Measurements from ENCODE around the gene VNN1.

- TF ChIP-seq, protein P1, sequence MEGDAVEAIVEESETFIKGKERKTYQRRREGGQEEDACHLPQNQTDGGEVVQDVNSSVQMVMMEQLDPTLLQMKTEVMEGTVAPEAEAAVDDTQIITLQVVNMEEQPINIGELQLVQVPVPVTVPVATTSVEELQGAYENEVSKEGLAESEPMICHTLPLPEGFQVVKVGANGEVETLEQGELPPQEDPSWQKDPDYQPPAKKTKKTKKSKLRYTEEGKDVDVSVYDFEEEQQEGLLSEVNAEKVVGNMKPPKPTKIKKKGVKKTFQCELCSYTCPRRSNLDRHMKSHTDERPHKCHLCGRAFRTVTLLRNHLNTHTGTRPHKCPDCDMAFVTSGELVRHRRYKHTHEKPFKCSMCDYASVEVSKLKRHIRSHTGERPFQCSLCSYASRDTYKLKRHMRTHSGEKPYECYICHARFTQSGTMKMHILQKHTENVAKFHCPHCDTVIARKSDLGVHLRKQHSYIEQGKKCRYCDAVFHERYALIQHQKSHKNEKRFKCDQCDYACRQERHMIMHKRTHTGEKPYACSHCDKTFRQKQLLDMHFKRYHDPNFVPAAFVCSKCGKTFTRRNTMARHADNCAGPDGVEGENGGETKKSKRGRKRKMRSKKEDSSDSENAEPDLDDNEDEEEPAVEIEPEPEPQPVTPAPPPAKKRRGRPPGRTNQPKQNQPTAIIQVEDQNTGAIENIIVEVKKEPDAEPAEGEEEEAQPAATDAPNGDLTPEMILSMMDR (conservative IDR thresholded peaks at IDR 0.05 in 1 of 2, IDR thresholded peaks at IDR 0.05 in 1 of 2; ENCODE audit: low read depth in 1 of 2, low read length in 2 of 2): no peak
- TF ChIP-seq EZH2 (IDR thresholded peaks at IDR 0.05; ENCODE audit: low read length, missing control alignments): no peak
Measured at GRCh38 chr6:132741281-132741680, 27.4 kb upstream of the VNN1 start.
